ENCODE data around the gene TULP1.

Gene TULP1

GRCh38 chr6:35484921-35485392 is 27.7 kb downstream of the TULP1 start:
- no peak for DNase-seq (ENCODE audit: low read depth)
- no peak overlapping the region for H3K4me3 ChIP-seq (ENCODE audit: low read depth, low read length)
- no peak for TF ChIP-seq CTCF (IDR thresholded peaks at IDR 0.05; ENCODE audit: insufficient read depth, low read depth, low read length, missing control alignments)

- no peak for TF ChIP-seq CTCF (IDR thresholded peaks at IDR 0.05; ENCODE audit: insufficient read depth, low read depth, low read length, missing control alignments)
These were observed 28.6 kb downstream of the TULP1 start for GRCh38 chr6:35483893-35484645.

GRCh38 chr6:35483490-35483889 is 29.2 kb downstream of the TULP1 start:
- TF ChIP-seq CTCF (IDR thresholded peaks at IDR 0.05; ENCODE audit: insufficient read depth, low read depth, low read length, missing control alignments) = no peak
- no peak overlapping the region for H3K4me3 ChIP-seq (ENCODE audit: low read depth, low read length)
- no peak for DNase-seq (ENCODE audit: low read depth)

More at GRCh38 chr6:35483893-35484645, 28.6 kb downstream of the TULP1 start:
- H3K4me3 ChIP-seq (ENCODE audit: low read depth, low read length) = no peak overlapping the region
- DNase-seq (ENCODE audit: low read depth) = no peak

GRCh38 chr6:35483062-35483461 is 29.6 kb downstream of the TULP1 start:
- H3K4me3 ChIP-seq (ENCODE audit: low read depth, low read length) = no peak overlapping the region
- no peak for DNase-seq (ENCODE audit: low read depth)
- TF ChIP-seq CTCF (IDR thresholded peaks at IDR 0.05; ENCODE audit: insufficient read depth, low read depth, low read length, missing control alignments) = no peak

GRCh38 chr6:35481226-35481625 is 31.5 kb downstream of the TULP1 start:
- TF ChIP-seq CTCF (IDR thresholded peaks at IDR 0.05; ENCODE audit: insufficient read depth, low read depth, low read length, missing control alignments) = no peak
- no peak overlapping the region for H3K4me3 ChIP-seq (ENCODE audit: low read depth, low read length)
- no peak for DNase-seq (ENCODE audit: low read depth)

- TF ChIP-seq CTCF (IDR thresholded peaks at IDR 0.05; ENCODE audit: insufficient read depth, low read depth, low read length, missing control alignments) = no peak
- no peak overlapping the region for H3K4me3 ChIP-seq (ENCODE audit: low read depth, low read length)
- DNase-seq (ENCODE audit: low read depth) = no peak
These were observed 32.5 kb downstream of the TULP1 start for GRCh38 chr6:35480176-35480575.

- no peak for TF ChIP-seq CTCF (IDR thresholded peaks at IDR 0.05; ENCODE audit: insufficient read depth, low read depth, low read length, missing control alignments)
- no peak overlapping the region for H3K4me3 ChIP-seq (ENCODE audit: low read depth, low read length)
- no peak for DNase-seq (ENCODE audit: low read depth)
These were observed 34.4 kb downstream of the TULP1 start for GRCh38 chr6:35478259-35478658.
